GM13977 (cell line): Measurements from ENCODE around the gene SUSD2.

Experiments
- DNase-seq: peaks from one replicate; pipeline ENCODE4 v3.0.0; 2012; ENCODE audit warnings: low spot score
- in situ Hi-C: fragments of 300-500 bp; cut with MboI; formaldehyde crosslinking; loops from one replicate; pipeline ENCODE4 v1.12.0; 2022; ENCODE audit warnings: low sequenced_read_pairs, low pct_unique_long_range_greater_than_20kb, mixed read lengths, inconsistent platforms; ENCODE audit not compliant: unreplicated experiment
- TF ChIP-seq, protein P1 (sequence below): IDR thresholded peaks from 2 replicates; pipeline ENCODE4 v1.5.1; 2012; ENCODE audit warnings: mild to moderate bottlenecking, control low read depth; ENCODE audit not compliant: insufficient read depth; ENCODE audit errors: extremely low read depth, missing control alignments

SUSD2 gene

GRCh38 chr22:24138649-24139420 lies 42.5 kb upstream of the SUSD2 start:
- no peak for DNase-seq
- in situ Hi-C loops: no loop called here
- TF ChIP-seq, protein P1, sequence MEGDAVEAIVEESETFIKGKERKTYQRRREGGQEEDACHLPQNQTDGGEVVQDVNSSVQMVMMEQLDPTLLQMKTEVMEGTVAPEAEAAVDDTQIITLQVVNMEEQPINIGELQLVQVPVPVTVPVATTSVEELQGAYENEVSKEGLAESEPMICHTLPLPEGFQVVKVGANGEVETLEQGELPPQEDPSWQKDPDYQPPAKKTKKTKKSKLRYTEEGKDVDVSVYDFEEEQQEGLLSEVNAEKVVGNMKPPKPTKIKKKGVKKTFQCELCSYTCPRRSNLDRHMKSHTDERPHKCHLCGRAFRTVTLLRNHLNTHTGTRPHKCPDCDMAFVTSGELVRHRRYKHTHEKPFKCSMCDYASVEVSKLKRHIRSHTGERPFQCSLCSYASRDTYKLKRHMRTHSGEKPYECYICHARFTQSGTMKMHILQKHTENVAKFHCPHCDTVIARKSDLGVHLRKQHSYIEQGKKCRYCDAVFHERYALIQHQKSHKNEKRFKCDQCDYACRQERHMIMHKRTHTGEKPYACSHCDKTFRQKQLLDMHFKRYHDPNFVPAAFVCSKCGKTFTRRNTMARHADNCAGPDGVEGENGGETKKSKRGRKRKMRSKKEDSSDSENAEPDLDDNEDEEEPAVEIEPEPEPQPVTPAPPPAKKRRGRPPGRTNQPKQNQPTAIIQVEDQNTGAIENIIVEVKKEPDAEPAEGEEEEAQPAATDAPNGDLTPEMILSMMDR: no peak

GRCh38 chr22:24140357-24140756 lies 40.9 kb upstream of the SUSD2 start:
- DNase-seq: no peak
- TF ChIP-seq, protein P1: no peak
- in situ Hi-C loops: no loop called here

GRCh38 chr22:24141586-24141985 lies 39.7 kb upstream of the SUSD2 start:
- peak; percentile 65 for DNase-seq
- in situ Hi-C loops: no loop called here
- TF ChIP-seq, protein P1: no peak

- in situ Hi-C loops: no loop called here
- DNase-seq: no peak
These were observed 39.0 kb upstream of the SUSD2 start for GRCh38 chr22:24142241-24142640.

DNA sequence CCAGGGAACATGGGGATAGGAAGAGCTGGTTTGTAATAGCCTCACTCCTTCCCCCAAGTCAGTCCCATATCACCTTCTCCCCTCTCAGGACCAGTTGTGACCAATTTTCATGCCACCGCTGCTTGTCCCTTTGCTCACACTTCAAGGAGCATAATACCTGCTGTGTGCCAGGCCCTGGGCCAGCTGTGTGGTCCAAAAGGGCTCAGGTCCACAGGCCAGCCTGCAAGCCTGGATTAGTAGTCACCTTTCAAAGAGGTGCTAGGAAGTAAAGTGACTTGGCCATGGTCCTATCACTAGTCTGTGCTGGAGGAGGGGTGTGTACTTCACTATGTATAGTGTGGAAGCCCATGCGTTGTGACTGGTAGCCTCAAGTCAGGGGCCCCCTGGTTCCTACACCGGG lies 38.5 kb upstream of the SUSD2 start:
- DNase-seq: no peak
- TF ChIP-seq, protein P1: no peak
- in situ Hi-C loops: no loop called here

More at GRCh38 chr22:24142241-24142640, 39.0 kb upstream of the SUSD2 start:
- TF ChIP-seq, protein P1: no peak

GRCh38 chr22:24144056-24144777 lies 37.1 kb upstream of the SUSD2 start:
- TF ChIP-seq, protein P1: no peak
- DNase-seq: no peak
- in situ Hi-C loops: no loop called here
